H9 (cell line): Measurements from ENCODE around the gene NUDT16L1. TPM values are rescaled to one million over a fixed set of nuclear protein-coding genes. Genes with fewer than 3 reads are reported as not detected.

Experiments
- DNase-seq: peaks from one replicate; pipeline ENCODE4 v3.0.0-alpha.2; 2017
- H2AFZ ChIP-seq: one replicate; pipeline ENCODE4 v1.6.1; 2013; ENCODE audit warnings: mild to moderate bottlenecking, low read length, control low read depth, moderate library complexity
- H2AK5ac ChIP-seq: 2 replicates; pipeline ENCODE4 v1.6.1; 2013; ENCODE audit warnings: low read length, control low read depth, mixed read lengths; ENCODE audit not compliant: insufficient read length
- H2BK120ac ChIP-seq: one replicate; pipeline ENCODE4 v1.6.1; 2013; ENCODE audit warnings: low read depth, mild to moderate bottlenecking, low read length, control low read depth, inconsistent platforms; ENCODE audit not compliant: poor library complexity, severe bottlenecking
- H2BK12ac ChIP-seq: 2 replicates; pipeline ENCODE4 v1.6.1; 2013; ENCODE audit warnings: low read length, control low read depth, mixed read lengths, low read depth; ENCODE audit not compliant: insufficient read length
- H2BK15ac ChIP-seq: 2 replicates; pipeline ENCODE4 v1.6.1; 2013; ENCODE audit warnings: low read depth, low read length, control low read depth
- H2BK20ac ChIP-seq: one replicate; pipeline ENCODE4 v1.6.1; 2013; ENCODE audit warnings: low read depth, mild to moderate bottlenecking, low read length, control low read depth, inconsistent platforms; ENCODE audit not compliant: poor library complexity, severe bottlenecking
- H2BK5ac ChIP-seq: 2 replicates; pipeline ENCODE4 v1.6.1; 2013; ENCODE audit warnings: low read length, control low read depth, mixed read lengths; ENCODE audit not compliant: insufficient read length
- H3K14ac ChIP-seq: 2 replicates; pipeline ENCODE4 v1.6.1; 2013; ENCODE audit warnings: low read length, control low read depth; ENCODE audit not compliant: insufficient read depth
- H3K18ac ChIP-seq: 2 replicates; pipeline ENCODE4 v1.6.1; 2013; ENCODE audit warnings: low read depth, mild to moderate bottlenecking, mixed read lengths, low read length, control low read depth; ENCODE audit not compliant: insufficient read length
- H3K23ac ChIP-seq: 2 replicates; pipeline ENCODE4 v1.6.1; 2013; ENCODE audit warnings: low read length, control low read depth, mixed read lengths, low read depth; ENCODE audit not compliant: insufficient read length
- H3K23me2 ChIP-seq: 2 replicates; pipeline ENCODE4 v1.6.1; 2013; ENCODE audit warnings: low read depth, mild to moderate bottlenecking, mixed read lengths, low read length, control low read depth; ENCODE audit not compliant: insufficient read length, poor library complexity, severe bottlenecking
- H3K27ac ChIP-seq: 2 replicates; pipeline ENCODE4 v1.5.1; 2013; ENCODE audit warnings: low read length, control low read depth, mixed read lengths, low read depth; ENCODE audit not compliant: insufficient read length
- H3K27me3 ChIP-seq: 2 replicates; pipeline ENCODE4 v1.6.1; 2013; ENCODE audit warnings: low read length, control low read depth, inconsistent platforms; ENCODE audit not compliant: insufficient read depth
- H3K4ac ChIP-seq: 2 replicates; pipeline ENCODE4 v1.6.1; 2013; ENCODE audit warnings: low read depth, mild to moderate bottlenecking, control low read depth, inconsistent platforms, low read length, moderate library complexity
- H3K4me1 ChIP-seq: 2 replicates; pipeline ENCODE4 v1.6.1; 2013; ENCODE audit warnings: low read length, control low read depth, inconsistent platforms; ENCODE audit not compliant: insufficient read depth
- H3K4me2 ChIP-seq: 2 replicates; pipeline ENCODE4 v1.6.1; 2013; ENCODE audit warnings: low read length, control low read depth, mixed read lengths; ENCODE audit not compliant: insufficient read length, insufficient read depth
- H3K56ac ChIP-seq: 2 replicates; pipeline ENCODE4 v1.6.1; 2013; ENCODE audit warnings: low read depth, mild to moderate bottlenecking, mixed read lengths, low read length, control low read depth; ENCODE audit not compliant: insufficient read length
- H3K79me1 ChIP-seq: 2 replicates; pipeline ENCODE4 v1.6.1; 2013; ENCODE audit warnings: low read depth, mild to moderate bottlenecking, moderate library complexity, low read length, control low read depth, inconsistent platforms; ENCODE audit not compliant: insufficient read depth, poor library complexity, severe bottlenecking
- H3K79me2 ChIP-seq: 2 replicates; pipeline ENCODE4 v1.6.1; 2013; ENCODE audit warnings: low read length, control low read depth, inconsistent platforms; ENCODE audit not compliant: insufficient read depth
- H3K9ac ChIP-seq: 2 replicates; pipeline ENCODE4 v1.6.1; 2013; ENCODE audit warnings: low read length, control low read depth, mixed read lengths; ENCODE audit not compliant: insufficient read length; ENCODE audit errors: extremely low read depth
- H3K9me3 ChIP-seq: one replicate; pipeline ENCODE4 v1.6.1; 2013; ENCODE audit warnings: low read depth, low read length, inconsistent platforms; ENCODE audit not compliant: control insufficient read depth
- H3T11ph ChIP-seq: one replicate; pipeline ENCODE4 v1.6.1; 2013; ENCODE audit warnings: mild to moderate bottlenecking, low read length, control low read depth, inconsistent platforms
- H4K20me1 ChIP-seq: one replicate; pipeline ENCODE4 v1.6.1; 2013; ENCODE audit not compliant: control insufficient read depth, insufficient read length, insufficient read depth
- H4K5ac ChIP-seq: 2 replicates; pipeline ENCODE4 v1.6.1; 2013; ENCODE audit warnings: low read depth, mild to moderate bottlenecking, mixed read lengths, low read length, control low read depth; ENCODE audit not compliant: insufficient read length
- H4K8ac ChIP-seq: replicated peaks from 2 replicates; pipeline ENCODE4 v1.6.1; 2013; ENCODE audit warnings: low read length, control low read depth, mixed read lengths, low read depth; ENCODE audit not compliant: insufficient read length
- H4K91ac ChIP-seq: 2 replicates; pipeline ENCODE4 v1.6.1; 2013; ENCODE audit warnings: low read depth, mild to moderate bottlenecking, moderate library complexity, mixed read lengths, low read length, control low read depth; ENCODE audit not compliant: insufficient read length
- H3K27ac Mint-ChIP-seq, 3 experiments: 2 replicates in 2 of 3; 3 replicates in 1 of 3; pipeline ENCODE4 v1.8.0; 2020 to 2021; ENCODE audit warnings: mixed read lengths in 3 of 3, mild to moderate bottlenecking in 1 of 3, moderate library complexity in 1 of 3
- H3K27me3 Mint-ChIP-seq: 2 replicates; pipeline ENCODE4 v1.8.0; 2021; ENCODE audit warnings: low read depth, mild to moderate bottlenecking, moderate library complexity, mixed read lengths
- H3K36me3 Mint-ChIP-seq, 3 experiments: 2 replicates in 2 of 3; 3 replicates in 1 of 3; pipeline ENCODE4 v1.8.0; 2020 to 2021; ENCODE audit warnings: low read depth in 3 of 3, mixed read lengths in 3 of 3; ENCODE audit not compliant: insufficient read depth in 1 of 3
- H3K4me1 Mint-ChIP-seq, 2 experiments: 2 replicates each; pipeline ENCODE4 v1.8.0; 2020; ENCODE audit warnings: mixed read lengths in 2 of 2
- H3K4me3 Mint-ChIP-seq, 2 experiments: 2 replicates in 1 of 2; 3 replicates in 1 of 2; pipeline ENCODE4 v1.8.0; 2020 to 2021; ENCODE audit warnings: mild to moderate bottlenecking in 2 of 2, mixed read lengths in 2 of 2, moderate library complexity in 1 of 2
- H3K9me3 Mint-ChIP-seq, 2 experiments: 2 replicates in 1 of 2; 3 replicates in 1 of 2; pipeline ENCODE4 v1.8.0; 2020; ENCODE audit warnings: mild to moderate bottlenecking in 2 of 2, mixed read lengths in 2 of 2, moderate library complexity in 1 of 2
- CTCF ChIP-seq: fragments of 200-600 bp; sonication (generic); conservative IDR thresholded peaks from 3 replicates; pipeline ENCODE4 v1.8.0; 2021; ENCODE audit warnings: antibody characterized with exemption, mild to moderate bottlenecking
- WGBS: extraction: QIAGEN DNeasy Blood & Tissue Kit; methylation state at CpG from one replicate; pipeline ENCODE4 v1.1.7; 2013; ENCODE audit warnings: missing lambda C conversion rate, low lambda C conversion rate, mixed read lengths; ENCODE audit not compliant: insufficient read length; ENCODE audit errors: extremely low coverage; 5-methylcytosine and 5-hydroxymethylcytosine counted together
- total RNA-seq: library from RNA; stranded (reverse); gene quantifications from 2 replicates; pipeline ENCODE4 v1.2.1, GENCODE V29; 2021

NUDT16L1 gene
- total RNA-seq, 1 experiment from 2014 or later, result 49.4 TPM

GRCh38 chr16:4674926-4675530 lies 18.3 kb upstream of the NUDT16L1 start:
- no peaks in the 10 kb centered on the region for H3K27me3 Mint-ChIP-seq
- no CpG with 5 or more reads among the region's 9 CpGs for WGBS

More at GRCh38 chr16:4674926-4675530, 18.3 kb upstream of the NUDT16L1 start:
- no peak overlapping the region for H3K14ac ChIP-seq
- no peaks in the 10 kb centered on the region for H3K23me2 ChIP-seq
- H3T11ph ChIP-seq, result no peak overlapping the region
- H3K79me2 ChIP-seq, result no peaks in the 10 kb centered on the region
- no peak overlapping the region for H3K23ac ChIP-seq
- TF ChIP-seq CTCF, result no peak
- no peaks in the 10 kb centered on the region for H3K9me3 ChIP-seq
- no peaks in the 10 kb centered on the region for H3K27me3 ChIP-seq
- no peak overlapping the region for H2BK20ac ChIP-seq
- H3K27ac ChIP-seq, result no peak overlapping the region
- H2AK5ac ChIP-seq, result no peak overlapping the region
- no peak overlapping the region for H3K18ac ChIP-seq
- Mint-ChIP-seq H3K4me1 (peaks cover 2 to 8% of the 10 kb centered on the region in 2 experiments; a peak in 3 of 4 replicates), H3K36me3 (peaks cover 0 to 45% (median 5%) of the 10 kb centered on the region in 3 experiments; a peak in 5 of 7 replicates), H3K9me3 (no peaks in the 10 kb centered on the region), H3K4me3 (no peak overlapping the region; a peak in 1 of 5 replicates), H3K27ac (0 out of 7 replicates have a peak overlapping the region, but pooled peaks of 1 of the 3 experiments have one; percentile 20)
- H3K4ac ChIP-seq, result no peak overlapping the region
- no peak overlapping the region for H2BK120ac ChIP-seq
- H3K56ac ChIP-seq, result no peak overlapping the region
- no peak overlapping the region for H4K8ac ChIP-seq
- H2BK15ac ChIP-seq, result no peak overlapping the region
- no peak overlapping the region for H2BK5ac ChIP-seq
- no peak for DNase-seq
- H2AFZ ChIP-seq, result no peak overlapping the region
- H4K91ac ChIP-seq, result no peak overlapping the region
- no peaks in the 10 kb centered on the region; the same call in 1 of the 2 replicates for H3K4me1 ChIP-seq
- no peaks in the 10 kb centered on the region for H3K79me1 ChIP-seq
- H3K9ac ChIP-seq, result no peak overlapping the region
- no peak overlapping the region for H3K4me2 ChIP-seq
- no peak overlapping the region for H2BK12ac ChIP-seq
- no peak overlapping the region for H4K5ac ChIP-seq
- no peaks in the 10 kb centered on the region for H4K20me1 ChIP-seq
